GM19395 (cell line): ENCODE measurements around the gene GRM3.
"Not testable (repeated sequence)": the region's sequence is repeated elsewhere in the genome, so short reads cannot be mapped to it uniquely, and the experiment has no call there.

Experiments used
- ATAC-seq: cut with Tn5 transposase; IDR thresholded peaks from one replicate; pipeline ENCODE4 v1.9.1; 2021; ENCODE audit warnings: mild to moderate bottlenecking, moderate library complexity; ENCODE audit not compliant: unreplicated experiment

GRM3 gene

DNA sequence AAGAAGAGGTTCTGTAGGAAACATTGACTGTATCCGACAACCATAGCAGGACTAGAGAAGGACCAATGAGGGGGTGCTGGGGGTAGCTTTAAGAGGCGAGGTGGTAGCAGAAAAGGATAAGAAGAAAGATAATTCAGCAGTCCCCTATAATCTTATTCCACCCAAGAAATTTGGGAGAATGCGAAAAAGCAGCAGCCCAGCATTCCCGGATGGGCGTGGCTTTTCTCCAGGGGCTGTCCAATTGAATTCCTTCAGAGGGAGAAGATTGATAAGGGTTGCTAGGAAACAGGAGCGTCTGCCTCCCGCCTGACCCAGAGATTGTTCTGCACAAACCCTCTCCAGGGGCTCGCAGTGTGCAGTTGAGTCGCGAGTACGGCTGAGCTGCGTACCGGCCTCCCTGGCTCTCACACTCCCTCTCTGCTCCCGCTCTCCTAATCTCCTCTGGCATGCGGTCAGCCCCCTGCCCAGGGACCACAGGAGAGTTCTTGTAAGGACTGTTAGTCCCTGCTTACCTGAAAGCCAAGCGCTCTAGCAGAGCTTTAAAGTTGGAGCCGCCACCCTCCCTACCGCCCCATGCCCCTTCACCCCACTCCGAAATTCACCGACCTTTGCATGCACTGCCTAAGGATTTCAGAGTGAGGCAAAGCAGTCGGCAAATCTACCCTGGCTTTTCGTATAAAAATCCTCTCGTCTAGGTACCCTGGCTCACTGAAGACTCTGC is at the start of gene GRM3:
GRM3 (plus strand) TSS at position 349 of the 721 bp plus-strand sequence. CDS start 121,237 bp downstream, outside the sequence.
- ATAC-seq = no peak

DNA sequence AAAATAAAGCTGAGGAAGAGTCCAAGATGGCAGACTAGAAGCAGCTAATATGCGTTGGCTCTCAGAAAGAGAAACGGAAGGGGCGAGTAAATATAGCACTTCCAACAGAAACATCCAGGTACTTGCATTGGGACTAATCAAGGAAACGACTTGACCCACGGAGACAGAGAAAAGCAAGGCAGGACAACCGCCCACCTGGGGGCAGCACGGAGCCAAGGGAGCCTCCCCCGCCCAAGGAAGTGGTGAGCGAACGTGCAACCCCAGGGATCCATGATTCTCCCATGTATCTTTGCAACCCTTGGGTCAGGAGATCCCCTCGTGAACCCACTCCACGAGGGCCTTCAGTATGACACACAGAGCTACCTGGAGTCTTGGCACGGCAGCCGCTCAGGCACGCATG is 45.4 kb upstream of the GRM3 start:
- no peak for ATAC-seq

DNA sequence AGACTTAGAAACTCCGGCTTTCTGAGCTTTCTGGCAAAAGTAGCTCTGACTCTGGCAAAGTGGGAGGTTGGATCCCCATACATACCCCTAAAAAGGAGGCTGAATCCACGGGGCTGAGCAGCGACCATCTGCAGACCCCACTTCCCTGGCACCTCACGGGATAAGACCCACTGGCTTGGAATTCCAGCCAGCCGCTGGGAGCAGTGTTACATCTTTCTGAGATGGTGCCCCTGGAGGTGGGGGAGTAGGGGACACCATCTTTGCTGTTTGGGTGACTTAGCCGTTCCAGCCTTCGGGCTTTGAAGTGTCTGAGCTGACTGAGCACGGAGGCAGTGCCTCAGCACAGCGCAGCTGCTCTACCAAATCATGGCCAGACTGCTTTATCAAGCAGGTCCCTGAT is 45.0 kb upstream of the GRM3 start:
- ATAC-seq = no peak

DNA sequence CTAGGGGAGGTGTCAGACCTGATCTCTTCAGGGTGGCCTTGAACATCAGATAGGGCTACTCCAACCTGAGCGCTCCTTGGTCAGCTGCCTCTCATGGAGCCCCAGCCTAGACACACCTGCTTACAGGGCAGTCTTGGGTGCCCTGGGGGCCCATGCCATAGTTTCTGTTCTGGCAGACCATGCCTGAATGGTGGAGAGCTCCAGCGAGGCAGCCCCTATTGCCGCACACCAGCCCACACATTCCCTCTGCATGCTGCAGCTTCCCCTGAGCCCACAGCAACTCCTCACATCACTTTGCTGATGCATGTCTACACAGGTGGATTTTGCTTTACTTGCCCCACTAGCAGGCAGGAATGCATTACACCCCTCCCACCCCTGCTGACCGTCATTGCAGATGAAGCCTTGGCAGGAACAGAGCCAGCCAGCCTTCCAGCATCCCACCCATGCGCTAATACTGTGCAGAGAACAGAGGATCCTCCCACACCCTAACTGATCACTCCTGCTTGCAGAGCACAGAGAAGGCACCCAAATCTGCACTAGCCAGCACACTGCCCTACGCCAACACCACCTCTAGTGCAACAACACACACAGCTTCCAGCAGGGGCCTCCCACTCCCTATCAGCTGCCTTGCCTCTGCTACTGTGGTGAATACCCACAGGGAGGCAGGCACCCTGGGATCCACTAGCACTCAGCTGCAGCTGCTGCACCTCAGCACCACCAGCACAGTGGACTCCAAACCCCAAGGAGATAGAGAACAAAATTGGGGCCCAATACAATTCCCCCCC is 43.0 kb upstream of the GRM3 start:
- ATAC-seq = no peak

DNA sequence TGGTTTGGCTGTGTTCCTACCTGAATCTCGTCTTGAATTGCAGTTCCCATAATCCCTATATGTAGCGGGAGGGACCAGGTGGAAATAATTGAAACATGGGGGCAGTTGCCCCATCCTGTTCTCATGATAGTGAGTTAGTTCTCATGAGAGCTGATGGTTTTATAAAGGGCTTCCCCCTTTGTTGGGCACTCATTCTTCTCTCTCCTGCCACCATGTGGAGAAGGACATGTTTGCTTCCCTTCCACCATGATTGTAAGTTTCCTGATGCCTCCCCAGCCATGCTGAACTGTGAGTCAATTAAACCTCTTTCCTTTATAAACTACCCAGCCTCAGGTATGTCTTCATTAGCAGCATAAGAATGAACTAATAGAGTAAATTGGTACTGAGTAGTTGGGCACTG is 28.0 kb upstream of the GRM3 start:
- ATAC-seq = not testable (repeated sequence)

DNA sequence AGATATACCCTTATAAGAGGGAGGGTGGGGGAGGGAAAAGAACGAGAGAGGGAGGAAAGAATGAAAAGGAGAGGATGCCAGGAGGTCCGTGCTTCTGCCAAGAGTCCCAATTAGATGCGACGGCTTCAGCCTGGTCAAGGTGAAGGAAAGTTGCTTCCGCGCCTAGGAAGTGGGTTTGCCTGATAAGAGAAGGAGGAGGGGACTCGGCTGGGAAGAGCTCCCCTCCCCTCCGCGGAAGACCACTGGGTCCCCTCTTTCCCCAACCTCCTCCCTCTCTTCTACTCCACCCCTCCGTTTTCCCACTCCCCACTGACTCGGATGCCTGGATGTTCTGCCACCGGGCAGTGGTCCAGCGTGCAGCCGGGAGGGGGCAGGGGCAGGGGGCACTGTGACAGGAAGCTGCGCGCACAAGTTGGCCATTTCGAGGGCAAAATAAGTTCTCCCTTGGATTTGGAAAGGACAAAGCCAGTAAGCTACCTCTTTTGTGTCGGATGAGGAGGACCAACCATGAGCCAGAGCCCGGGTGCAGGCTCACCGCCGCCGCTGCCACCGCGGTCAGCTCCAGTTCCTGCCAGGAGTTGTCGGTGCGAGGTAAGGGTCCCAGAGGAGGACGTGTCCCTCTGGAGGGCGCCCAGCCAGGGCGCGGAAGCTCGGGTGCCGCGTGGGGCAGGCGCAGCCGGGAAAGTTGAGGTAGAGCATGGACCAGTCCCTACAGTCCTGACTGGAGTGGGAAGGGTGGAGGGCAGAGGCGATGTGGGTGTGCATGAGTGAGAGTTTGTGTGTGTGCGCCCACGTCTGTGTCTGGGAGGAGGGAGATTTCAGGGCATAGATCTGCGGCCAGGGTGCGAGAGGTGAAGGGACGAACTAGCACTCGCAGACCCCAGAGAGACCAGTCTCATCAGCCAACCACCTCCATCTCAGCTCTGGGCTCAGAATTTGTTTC is 844 bp downstream of the GRM3 start:
- ATAC-seq = no peak

DNA sequence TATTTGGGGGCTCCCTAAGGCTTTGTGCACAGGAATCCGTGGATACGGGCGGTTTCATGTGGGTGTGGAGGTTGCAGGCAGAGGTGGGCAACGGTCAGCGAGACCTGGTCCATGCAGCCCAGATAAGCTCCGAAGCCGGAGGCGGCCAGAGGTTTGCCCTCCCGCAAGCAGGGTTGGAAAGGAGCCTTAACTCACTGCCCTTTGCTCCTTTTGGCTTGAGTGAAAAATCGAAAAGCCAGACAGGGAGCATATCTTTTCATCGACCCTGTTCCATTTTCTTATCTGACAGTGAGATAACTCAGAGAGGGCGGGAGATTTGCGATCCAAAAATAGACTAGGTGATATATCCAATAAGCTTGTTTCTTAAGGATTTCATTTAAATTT is 1.5 kb downstream of the GRM3 start:
- ATAC-seq = no peak

DNA sequence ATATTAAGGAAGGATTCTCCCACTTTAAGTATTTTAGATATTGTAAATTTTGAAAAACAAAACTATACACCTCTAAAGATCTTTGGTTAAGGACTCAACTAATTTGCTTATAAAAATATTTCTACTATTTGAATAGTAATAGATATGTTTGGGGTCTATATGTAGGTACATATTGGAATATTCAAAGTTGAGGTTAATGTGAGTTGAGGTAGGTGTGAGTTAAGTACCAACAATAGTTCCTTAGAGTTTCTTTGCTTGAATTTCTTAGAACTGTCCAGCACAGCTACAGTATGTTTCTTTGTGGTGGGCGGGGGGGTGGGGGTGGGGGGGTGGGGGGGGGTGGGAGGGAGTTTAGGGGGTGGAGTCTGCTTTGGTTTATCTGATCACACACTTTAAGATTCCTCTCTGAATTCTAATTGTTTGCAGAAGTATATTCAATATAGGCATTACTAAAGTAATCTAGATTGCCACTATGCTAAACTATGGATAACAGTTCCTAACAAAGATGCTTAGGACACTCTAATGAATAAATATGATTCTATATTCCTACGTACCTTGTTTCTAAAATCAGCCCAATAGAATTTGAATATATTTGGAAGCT is 2.1 kb downstream of the GRM3 start:
- ATAC-seq = no peak

DNA sequence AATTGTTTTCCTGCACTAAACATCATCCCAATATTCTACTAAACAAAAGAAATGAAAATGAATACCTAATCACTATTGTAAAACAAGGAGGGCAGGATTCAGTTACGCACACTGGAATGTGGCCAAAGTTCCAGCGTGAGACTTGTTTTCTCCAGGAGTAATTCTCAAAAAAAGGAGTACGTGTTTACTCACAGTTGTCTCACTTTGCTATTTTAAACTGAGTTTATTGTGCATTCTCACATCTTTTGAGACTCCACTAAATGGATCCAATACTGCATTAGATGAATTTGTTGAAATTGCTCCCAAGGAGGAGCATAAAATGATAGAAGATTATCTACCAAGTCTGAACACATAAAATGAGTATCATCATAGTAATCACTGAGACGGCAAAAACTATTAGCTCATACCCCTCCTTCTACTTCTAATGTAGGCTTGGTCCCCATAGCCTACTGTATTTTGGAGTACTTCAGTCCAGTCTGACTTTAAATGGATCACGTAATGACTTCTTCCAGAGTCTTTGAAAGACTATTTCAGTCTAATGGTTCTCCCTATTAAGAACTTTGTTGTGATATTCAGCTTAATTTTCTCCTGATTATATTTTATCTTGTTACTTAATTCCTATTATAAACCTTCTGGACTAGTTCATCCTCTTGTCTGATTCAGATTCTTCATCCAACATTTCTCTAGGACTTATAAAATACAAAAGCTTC is 3.8 kb downstream of the GRM3 start:
- no peak for ATAC-seq

DNA sequence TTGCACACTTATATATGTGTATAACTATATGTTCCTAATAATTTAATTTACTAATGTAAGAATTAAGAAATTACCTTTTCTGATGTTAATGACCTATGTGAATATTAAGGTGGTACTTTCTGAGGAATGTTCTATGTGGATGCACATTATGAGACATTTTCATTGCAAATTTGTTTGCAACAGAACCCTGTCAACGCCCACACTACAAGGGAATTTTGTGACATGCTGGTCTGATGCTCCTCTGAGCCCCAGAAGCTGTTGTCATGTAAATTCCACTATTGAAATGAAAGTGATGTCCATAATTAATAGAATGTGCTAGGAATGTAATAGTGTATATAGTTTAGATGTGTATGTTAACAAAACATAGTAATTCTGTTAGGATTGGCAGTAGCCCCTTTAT is 4.5 kb downstream of the GRM3 start:
- no peak for ATAC-seq

DNA sequence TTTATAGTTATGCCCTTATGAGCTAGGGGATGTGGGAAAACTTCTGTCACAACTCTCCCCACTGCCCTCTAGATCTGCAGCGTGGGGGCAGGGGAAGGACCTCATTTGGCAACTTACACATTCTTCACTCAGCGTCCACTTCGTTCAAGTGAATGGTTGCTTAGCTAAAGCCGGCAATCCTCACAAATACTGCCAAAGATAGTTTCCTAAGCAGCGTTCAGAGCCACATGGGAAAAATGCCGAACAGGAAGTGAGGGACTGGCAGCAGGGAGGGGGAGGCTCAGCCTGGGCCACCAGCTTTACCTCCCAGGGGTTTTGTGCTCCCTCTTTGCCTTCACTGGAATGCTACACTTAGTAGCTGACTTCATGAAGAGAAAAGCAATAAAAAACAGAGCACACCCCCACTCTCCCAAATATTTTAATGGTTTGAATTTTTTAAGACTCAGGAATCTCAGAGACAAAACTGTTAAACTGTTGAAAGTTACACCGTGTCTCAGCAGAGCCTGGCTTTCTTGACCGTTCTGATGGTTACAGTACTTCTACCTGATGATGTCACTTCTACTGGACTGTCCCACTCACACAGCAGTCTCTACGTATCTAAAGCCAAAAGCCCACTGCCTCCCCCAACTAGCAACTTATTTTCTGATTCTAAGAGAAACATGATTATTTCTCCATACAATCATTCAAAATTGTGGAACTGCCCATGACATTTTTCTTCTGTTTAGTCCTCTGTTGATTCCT is 10.4 kb downstream of the GRM3 start:
- ATAC-seq = no peak

DNA sequence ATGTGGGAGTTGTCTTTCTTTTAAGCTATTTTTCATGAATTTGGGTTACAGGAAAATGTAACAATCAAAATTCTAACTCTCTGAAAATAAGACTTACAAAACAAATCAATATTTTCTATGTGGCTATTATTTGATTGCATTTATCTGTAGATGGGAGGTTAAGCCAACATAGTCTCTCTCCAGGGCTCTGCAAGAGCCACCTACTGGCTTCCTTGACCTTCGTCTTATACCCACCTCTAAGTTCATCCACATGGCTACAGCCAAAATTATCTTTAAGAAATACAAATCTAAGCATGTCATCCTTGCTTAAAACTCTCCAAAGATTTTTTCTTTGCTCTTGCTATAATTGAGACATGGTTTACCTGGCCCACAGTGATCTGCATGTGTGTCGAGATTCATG is 14.2 kb downstream of the GRM3 start:
- no peak for ATAC-seq

DNA sequence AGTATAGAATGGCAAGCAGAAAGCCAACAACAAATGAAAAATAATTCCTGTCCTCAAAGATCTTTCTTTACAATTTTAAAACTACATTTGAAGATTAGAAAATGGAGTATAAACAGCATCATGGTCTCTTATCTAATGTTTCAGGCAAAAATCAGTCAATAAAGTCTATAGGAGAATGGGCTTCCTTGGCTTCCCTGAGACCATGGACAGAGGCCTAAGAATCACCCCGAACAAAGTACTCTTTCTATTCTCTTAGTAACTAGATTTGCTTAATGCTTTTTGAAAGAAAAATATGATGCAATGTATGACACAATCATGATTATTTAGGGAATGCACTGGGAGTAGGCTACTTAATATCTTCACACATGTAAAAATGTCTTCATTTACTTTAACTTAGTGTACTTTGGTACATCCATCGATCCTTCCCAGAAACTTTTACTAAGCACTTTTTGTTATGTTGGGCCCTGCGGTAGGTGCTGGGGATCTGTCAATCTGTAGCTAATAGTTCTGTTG is 17.3 kb downstream of the GRM3 start:
- ATAC-seq = no peak

DNA sequence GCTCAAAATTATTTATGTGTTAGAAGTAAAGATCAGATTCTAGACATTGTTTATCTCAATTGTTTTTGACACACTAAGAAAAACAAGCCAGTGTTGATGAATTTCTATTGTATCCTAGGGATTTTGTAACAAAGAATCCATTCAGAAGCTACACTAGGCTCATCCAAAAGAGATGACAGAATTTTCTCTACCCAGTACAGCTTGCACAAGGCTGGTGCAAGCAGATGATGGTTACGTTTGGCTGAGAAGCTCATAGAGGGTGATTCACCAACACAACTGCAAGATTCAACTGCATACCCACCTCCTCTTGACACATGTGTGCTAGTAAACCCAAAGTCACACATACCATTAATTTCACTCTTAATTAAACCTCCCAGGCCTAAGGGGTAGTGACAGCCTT is 20.8 kb downstream of the GRM3 start:
- ATAC-seq = no peak

DNA sequence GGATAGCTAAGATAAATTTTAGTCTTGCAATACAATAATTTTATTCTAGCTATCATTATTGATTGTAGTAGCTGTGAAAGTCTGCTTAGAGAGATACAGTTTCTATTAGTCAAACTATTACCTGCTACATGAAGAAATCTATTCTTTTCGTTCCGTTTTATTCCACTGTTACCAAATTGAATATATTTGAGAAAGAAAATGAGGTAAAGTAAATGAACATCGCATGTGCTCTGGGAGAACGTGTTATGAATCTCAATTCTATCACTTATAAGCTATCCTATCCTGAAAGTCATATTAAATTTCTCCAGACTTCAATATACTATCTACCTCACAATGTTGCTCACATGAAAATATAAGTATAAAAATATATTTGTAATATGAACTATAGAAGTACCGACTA is 21.3 kb downstream of the GRM3 start:
- ATAC-seq = no peak

DNA sequence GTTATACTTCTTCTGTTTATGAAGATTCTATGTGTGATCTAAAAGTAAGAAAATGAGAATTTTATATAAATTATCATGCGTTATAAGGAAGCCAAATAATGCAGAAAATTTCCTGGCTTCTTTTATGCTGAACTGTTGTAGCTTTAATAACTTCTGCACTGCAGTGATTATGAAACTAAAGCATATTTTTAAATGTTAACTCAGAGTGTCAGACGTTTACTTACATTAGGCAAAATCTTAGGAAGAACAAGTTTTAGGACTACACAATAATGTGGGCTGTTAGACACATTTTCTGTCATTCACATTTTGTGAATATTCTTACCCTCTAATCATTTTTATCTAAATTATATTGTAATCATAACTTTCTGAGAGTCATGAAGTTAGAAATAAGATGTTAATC is 22.0 kb downstream of the GRM3 start:
- ATAC-seq = no peak

DNA sequence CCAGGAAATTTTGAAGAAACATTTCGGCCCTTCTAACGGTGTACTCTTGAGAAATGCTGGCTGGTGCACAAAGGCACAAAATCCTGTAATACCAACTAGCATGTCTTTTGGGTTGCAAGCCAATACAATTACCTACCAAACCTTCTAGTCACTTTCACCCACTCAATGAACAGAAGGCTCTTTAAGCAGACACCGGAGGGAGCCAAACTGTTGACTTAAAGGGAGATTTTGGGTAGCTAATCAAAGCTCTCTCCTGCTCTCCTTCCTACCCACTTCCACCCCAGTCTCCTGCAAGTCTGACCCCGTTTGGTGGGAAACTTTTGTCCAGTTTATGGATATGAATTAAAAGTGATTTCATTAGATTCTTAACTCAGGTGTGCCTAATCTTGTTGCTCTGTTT is 24.0 kb downstream of the GRM3 start:
- no peak for ATAC-seq

DNA sequence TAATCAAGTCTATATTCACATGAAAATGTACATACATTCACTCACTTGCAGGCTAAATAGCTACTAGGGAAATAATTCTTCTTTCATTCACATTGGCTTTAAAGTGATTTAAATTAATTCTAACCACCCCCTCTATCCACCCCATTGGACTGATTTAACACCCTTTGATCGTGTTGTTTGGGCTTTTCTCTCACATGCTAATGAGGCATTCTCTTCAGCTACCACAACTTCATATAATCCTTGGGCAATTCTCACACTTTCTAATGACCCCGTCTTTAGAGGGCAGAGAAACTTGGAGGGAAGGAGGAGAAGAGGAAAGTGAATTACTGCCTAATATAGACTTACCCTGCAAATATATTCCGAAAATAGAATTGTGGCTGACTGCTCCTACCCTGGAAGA is 24.6 kb downstream of the GRM3 start:
- ATAC-seq = no peak

DNA sequence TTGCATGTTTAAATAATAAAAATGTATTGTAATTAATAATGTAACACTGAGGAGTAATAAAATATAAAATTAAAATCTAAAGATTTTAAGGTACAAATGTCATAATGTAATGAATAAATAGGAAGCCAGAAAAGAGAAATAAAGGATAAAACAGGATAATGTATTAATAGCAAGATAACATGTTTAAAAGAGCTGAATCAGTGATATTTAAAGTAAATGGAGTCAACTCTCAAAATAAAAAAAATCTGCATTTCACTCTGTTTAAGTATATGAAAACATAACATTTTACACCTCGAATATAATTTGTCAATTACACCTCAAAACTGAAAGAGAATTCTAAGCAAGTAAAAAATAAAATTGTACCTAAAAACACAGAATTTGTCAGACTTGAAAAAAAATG is 44.1 kb downstream of the GRM3 start:
- no peak for ATAC-seq

DNA sequence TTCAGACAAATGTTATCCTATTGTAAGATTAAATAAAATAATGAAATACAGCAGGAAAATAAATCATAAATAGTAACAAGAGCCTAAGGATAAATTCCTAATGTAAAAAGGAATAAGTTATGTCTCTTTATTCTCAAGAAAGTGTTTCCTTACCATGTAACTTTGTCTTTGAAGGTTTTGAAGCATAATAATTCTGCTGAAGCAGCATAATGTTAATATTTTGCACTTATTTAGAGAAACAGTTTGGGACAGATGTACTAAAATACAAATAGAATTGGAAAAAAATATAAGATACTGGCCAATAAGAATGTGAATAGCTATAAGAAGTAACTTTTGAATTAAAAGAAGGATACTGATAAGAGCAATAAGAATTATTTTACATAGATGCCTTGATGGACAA is 45.7 kb downstream of the GRM3 start:
- no peak for ATAC-seq
